HEK293T (cell line): ENCODE results near the gene MYO16.

ENCODE experiments used
- FOXK2 ChIP-seq: fragments of 450-650 bp; IDR thresholded peaks from 2 replicates; pipeline ENCODE4 v1.6.1; 2016; ENCODE audit warnings: mild to moderate bottlenecking
- FOXM1 ChIP-seq: fragments of 450-650 bp; IDR thresholded peaks from 2 replicates; pipeline ENCODE4 v1.6.1; 2017; ENCODE audit warnings: mild to moderate bottlenecking, borderline replicate concordance
- L3MBTL2 ChIP-seq: fragments of 450-650 bp; conservative IDR thresholded peaks from 2 replicates; pipeline ENCODE4 v1.6.1; 2016; ENCODE audit warnings: mild to moderate bottlenecking
- NFRKB ChIP-seq: fragments of 450-650 bp; IDR thresholded peaks from 2 replicates; pipeline ENCODE4 v1.6.1; 2016; ENCODE audit warnings: mild to moderate bottlenecking, moderate library complexity
- SP1 ChIP-seq: fragments of 450-650 bp; IDR thresholded peaks from 2 replicates; pipeline ENCODE4 v1.6.1; 2017
- ZNF384 ChIP-seq: fragments of 450-650 bp; IDR thresholded peaks from 2 replicates; pipeline ENCODE4 v1.6.1; 2016

DNA sequence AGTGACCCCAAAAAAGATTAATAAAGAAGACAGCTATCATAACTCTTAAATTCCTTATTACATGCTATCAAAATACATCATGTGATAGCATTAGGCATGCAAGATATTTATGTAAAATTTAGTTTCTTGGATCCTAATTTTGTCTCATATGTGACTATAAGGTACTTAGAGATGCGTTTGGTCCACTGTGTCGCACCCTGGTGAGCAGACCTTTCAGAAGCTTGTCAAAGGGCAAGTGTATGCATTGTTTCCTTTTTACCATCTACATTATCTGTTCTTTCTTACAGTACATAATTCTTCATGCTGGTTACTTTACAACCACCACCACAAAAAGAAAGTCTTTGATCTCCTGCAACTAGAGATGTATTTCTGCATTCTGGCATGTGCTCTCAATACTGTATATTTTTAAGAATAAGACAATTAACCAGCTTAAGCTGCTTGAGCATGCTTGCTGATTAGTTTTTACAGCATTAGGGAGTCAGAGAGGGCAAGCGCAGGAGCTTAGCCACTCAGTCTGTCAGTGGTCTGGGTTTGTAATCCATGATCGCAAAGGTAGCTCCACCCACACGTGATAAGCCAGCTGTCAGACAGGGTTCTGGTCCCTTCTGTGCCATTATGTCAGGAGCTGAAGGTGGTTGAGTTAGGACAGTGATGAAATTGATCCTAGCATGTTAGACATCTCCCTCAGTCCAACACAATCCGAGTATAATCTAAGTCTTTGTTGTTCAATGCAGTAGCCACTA lies 500.9 kb downstream of the MYO16 start:
- no peak for TF ChIP-seq FOXK2
- TF ChIP-seq SP1 = no peak
- no peak for TF ChIP-seq FOXM1
- no peak for TF ChIP-seq ZNF384
- no peak for TF ChIP-seq L3MBTL2
- TF ChIP-seq NFRKB = no peak
